Measurements from ENCODE around the gene C16orf78.
"Not testable (repeated sequence)": the region's sequence is repeated elsewhere in the genome, so short reads cannot be mapped to it uniquely, and the experiment has no call there.

C16orf78 gene

DNA sequence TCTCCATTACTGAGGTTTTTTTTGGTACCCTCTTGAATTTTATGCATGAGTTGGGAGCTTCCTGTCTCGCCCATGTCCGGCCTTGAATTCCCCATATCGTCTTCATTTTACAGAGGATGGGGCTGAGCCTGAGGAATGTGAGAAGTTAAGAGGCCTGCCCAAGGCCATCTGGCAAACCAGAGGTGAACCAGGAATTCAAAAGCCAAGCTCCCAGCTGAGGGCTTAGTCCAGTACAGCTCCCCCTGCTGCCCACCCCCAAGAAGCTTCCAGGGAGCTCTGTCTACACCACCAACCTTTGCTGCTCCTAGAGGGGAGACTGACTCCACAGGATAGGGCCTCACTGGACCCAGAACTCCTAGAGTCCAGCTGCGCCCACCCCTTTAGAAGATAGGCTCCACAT lies 20.7 kb upstream of the C16orf78 start:
- no peak overlapping the region for H3K4me3 ChIP-seq (ENCODE audit: low read length)
- peaks cover 2% of the 10 kb centered on the region for H3K27me3 ChIP-seq (ENCODE audit: control insufficient read depth, insufficient read depth, low read length)
- no peak overlapping the region for H3K9ac ChIP-seq (ENCODE audit: low read length)
- H3K36me3 ChIP-seq (ENCODE audit: control insufficient read depth, insufficient read depth, low read length): no peaks in the 10 kb centered on the region
- H3K4me1 ChIP-seq (ENCODE audit: control insufficient read depth, insufficient read depth, low read length): no peaks in the 10 kb centered on the region
- H3K27ac ChIP-seq (ENCODE audit: low read depth, low read length): no peak overlapping the region

DNA sequence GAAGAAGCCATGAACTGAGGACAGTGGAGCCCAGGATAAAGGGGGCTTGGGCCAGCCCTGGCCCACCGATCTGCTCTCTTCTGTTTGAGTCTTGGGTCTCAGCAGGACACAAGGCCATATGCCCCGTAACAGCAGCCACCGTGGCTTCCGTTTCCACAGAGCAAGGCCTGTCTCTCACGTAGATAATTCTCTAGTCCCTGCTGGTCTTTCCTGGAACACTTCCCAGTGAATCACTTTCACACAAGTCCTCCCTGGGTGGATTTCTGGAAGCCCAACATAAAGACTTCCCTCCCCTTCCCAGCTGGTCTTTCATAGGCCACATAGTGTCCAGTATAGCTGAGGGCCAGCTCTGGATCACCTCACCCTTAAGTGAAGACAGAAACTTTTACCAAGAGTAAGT lies 19.9 kb upstream of the C16orf78 start:
- H3K36me3 ChIP-seq (ENCODE audit: control insufficient read depth, insufficient read depth, low read length): no peaks in the 10 kb centered on the region
- no peak overlapping the region for H3K9ac ChIP-seq (ENCODE audit: low read length)
- no peaks in the 10 kb centered on the region for H3K4me1 ChIP-seq (ENCODE audit: control insufficient read depth, insufficient read depth, low read length)
- H3K4me3 ChIP-seq (ENCODE audit: low read length): no peak overlapping the region
- no peak overlapping the region for H3K27ac ChIP-seq (ENCODE audit: low read depth, low read length)
- H3K27me3 ChIP-seq (ENCODE audit: control insufficient read depth, insufficient read depth, low read length): peaks cover 2% of the 10 kb centered on the region

DNA sequence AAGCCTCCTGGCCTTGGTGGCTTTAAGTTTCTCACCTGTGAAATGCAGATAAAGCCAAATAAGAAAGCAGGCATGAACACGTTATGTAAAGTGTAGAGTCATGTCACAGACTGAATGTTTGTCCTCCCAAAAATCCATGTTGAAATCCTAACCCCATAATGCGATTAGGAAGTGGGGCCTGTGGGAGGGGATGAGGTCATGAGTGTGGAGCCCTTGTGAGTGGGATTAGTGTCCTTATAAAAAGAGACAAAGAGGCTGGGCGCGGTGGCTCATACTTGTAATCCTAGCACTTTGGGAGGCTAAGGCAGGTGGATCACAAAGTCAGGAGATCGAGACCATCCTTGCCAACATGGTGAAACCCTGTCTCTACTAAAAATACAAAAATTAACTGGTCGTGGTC lies 19.5 kb upstream of the C16orf78 start:
- peaks cover 2% of the 10 kb centered on the region for H3K27me3 ChIP-seq (ENCODE audit: control insufficient read depth, insufficient read depth, low read length)
- no peaks in the 10 kb centered on the region for H3K36me3 ChIP-seq (ENCODE audit: control insufficient read depth, insufficient read depth, low read length)
- H3K4me1 ChIP-seq (ENCODE audit: control insufficient read depth, insufficient read depth, low read length): no peaks in the 10 kb centered on the region
- no peak overlapping the region for H3K4me3 ChIP-seq (ENCODE audit: low read length)
- H3K9ac ChIP-seq (ENCODE audit: low read length): no peak overlapping the region
- H3K27ac ChIP-seq (ENCODE audit: low read depth, low read length): no peak overlapping the region

DNA sequence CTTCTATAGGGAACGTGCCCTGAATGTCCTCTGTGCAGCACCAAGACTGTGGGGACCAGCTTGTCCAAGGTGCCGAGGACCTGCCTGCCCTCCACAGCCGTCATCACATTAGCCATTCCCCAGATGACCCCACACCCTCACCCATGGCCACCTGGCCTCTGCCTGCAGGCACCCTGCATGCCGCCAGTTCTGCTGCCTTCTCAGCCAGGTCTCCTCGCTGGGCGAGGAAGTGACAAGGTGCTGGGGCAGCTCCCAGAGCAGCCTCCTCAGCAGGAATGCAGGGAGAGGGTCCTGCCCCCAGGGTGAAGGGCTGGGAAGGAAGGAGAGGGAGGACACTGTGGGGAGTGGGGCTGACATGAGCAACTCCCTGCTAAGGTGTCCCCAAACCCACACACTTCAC lies 18.6 kb upstream of the C16orf78 start:
- no peaks in the 10 kb centered on the region for H3K4me1 ChIP-seq (ENCODE audit: control insufficient read depth, insufficient read depth, low read length)
- H3K4me3 ChIP-seq (ENCODE audit: low read length): no peak overlapping the region
- no peak overlapping the region for H3K9ac ChIP-seq (ENCODE audit: low read length)
- H3K36me3 ChIP-seq (ENCODE audit: control insufficient read depth, insufficient read depth, low read length): no peaks in the 10 kb centered on the region
- H3K27ac ChIP-seq (ENCODE audit: low read depth, low read length): no peak overlapping the region
- H3K27me3 ChIP-seq (ENCODE audit: control insufficient read depth, insufficient read depth, low read length): peaks cover 2% of the 10 kb centered on the region

DNA sequence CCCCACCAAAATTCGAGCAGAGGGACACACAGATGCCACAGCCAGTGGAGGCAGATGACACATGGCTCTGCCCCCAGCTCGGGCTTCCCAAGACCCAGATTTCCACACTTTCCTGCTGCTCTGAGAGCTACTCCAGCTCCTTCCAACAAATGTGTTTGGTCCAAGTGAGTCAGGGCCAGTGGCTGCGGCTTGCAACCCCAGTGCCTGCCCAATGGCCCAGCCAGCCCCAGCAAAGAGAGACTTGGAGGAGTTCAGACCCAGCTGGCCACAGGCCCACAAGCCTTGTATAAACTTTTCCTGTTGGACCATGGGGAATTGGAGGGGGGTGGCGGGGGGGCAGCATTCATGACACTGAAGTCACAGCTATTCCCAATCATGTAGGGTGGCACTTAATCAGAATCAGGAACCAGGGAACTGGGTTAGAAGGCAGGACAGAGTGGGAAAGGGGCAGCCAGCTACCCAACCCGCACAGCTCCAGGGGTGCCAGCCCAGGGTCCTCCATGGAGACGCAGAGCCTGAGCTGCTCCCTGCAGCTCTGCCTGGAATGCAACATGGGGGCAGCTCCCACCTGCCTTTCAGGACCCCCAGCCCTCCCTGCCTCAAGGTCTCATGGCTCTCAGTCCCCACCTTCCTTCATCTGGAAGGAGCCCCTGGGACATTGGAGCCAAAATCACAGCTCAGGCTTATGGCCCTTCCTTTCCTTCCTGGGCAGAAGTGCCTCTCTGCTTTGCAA lies 17.5 kb upstream of the C16orf78 start:
- Histone ChIP-seq H3K36me3 (ENCODE audit: control insufficient read depth, insufficient read depth, low read length) (no peaks in the 10 kb centered on the region), H3K4me1 (ENCODE audit: control insufficient read depth, insufficient read depth, low read length) (no peaks in the 10 kb centered on the region), H3K27ac (ENCODE audit: low read depth, low read length) (no peak overlapping the region), H3K4me3 (ENCODE audit: low read length) (no peak overlapping the region), H3K9ac (ENCODE audit: low read length) (no peak overlapping the region), H3K27me3 (ENCODE audit: control insufficient read depth, insufficient read depth, low read length) (peaks cover 2% of the 10 kb centered on the region)

DNA sequence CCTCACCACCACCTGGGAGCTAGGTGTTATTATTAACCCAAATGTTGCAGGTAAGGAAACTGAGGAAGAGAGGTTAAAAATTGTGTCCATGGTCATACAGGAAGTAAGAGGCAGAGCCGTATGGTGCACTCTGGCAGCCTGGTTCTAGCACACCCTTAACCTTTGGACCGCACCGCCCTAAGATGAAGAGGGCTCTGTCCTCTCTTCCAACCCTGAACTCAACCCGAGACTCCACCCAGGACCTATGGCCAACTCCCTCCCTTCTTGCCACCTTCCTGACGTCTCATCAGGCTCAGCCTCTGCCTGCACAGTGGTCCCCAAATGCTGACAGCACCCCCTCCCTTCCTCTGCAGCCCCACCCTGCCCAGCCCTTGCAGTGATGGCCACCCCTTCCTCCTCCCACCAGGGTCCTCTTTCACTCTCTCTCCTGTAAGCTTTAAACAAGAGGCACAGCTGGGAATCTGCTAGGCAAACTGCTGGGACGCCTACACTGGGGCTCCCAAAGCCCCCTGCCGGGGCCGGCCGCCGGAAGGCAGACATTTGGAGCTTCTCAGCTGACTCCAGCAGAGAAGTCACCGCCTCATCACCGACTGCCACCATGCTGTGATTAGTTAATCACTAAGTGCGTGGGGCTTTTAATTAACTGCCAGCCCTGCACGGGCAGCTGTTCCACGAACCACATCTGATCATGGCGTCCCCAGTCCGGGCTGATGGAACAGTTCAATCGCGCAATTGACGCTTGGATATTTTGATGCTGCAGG lies 16.7 kb upstream of the C16orf78 start:
- Histone ChIP-seq H3K9ac (ENCODE audit: low read length) (no peak overlapping the region), H3K36me3 (ENCODE audit: control insufficient read depth, insufficient read depth, low read length) (no peaks in the 10 kb centered on the region), H3K4me3 (ENCODE audit: low read length) (no peak overlapping the region), H3K4me1 (ENCODE audit: control insufficient read depth, insufficient read depth, low read length) (no peaks in the 10 kb centered on the region), H3K27ac (ENCODE audit: low read depth, low read length) (no peak overlapping the region), H3K27me3 (ENCODE audit: control insufficient read depth, insufficient read depth, low read length) (no peaks in the 10 kb centered on the region)

DNA sequence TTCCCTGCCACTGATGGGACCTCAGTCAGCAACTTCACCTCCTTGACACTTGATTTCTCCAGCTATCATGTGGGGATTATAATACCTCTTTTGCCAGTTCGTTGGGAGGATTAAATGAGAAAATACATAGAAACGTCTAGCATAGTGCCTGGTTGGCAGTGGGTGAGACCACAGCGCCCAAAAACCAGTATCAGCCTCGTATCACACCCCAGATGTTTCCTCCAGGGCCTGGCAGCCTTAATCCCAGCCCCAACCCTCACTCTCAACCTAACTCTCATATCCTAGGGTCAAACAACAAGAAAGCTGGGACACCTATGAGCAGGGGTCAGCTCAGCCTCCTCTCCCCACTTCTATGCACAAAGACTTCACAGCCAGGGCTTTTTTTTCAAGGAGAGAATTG lies 14.0 kb upstream of the C16orf78 start:
- no peak overlapping the region for H3K27ac ChIP-seq (ENCODE audit: low read depth, low read length)
- H3K4me1 ChIP-seq (ENCODE audit: control insufficient read depth, insufficient read depth, low read length): no peaks in the 10 kb centered on the region
- H3K9ac ChIP-seq (ENCODE audit: low read length): no peak overlapping the region
- no peak overlapping the region for H3K4me3 ChIP-seq (ENCODE audit: low read length)
- H3K36me3 ChIP-seq (ENCODE audit: control insufficient read depth, insufficient read depth, low read length): no peaks in the 10 kb centered on the region
- no peaks in the 10 kb centered on the region for H3K27me3 ChIP-seq (ENCODE audit: control insufficient read depth, insufficient read depth, low read length)

DNA sequence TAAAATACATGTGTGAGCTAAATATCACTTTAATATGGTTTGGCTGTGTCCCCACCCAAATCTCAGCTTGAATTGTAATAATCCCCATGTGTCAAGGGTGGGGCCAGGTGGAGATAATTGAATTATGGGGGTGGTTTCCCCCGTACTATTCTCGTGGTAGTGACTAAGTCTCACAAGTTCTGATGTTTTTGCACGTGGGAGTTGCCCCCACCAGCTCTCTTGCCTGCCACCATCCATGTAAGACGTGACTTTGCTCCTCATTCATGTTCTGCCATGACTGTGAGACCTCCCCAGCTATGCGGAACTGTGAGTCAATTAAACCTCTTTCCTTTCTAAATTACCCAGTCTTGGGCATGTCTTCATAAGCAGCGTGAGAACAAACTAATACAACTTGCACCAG lies 11.9 kb upstream of the C16orf78 start:
- not testable (repeated sequence) for H3K36me3 ChIP-seq (ENCODE audit: control insufficient read depth, insufficient read depth, low read length); H3K4me1 ChIP-seq (ENCODE audit: control insufficient read depth, insufficient read depth, low read length); H3K4me3 ChIP-seq (ENCODE audit: low read length); H3K27ac ChIP-seq (ENCODE audit: low read depth, low read length); H3K27me3 ChIP-seq (ENCODE audit: control insufficient read depth, insufficient read depth, low read length); H3K9ac ChIP-seq (ENCODE audit: low read length)

DNA sequence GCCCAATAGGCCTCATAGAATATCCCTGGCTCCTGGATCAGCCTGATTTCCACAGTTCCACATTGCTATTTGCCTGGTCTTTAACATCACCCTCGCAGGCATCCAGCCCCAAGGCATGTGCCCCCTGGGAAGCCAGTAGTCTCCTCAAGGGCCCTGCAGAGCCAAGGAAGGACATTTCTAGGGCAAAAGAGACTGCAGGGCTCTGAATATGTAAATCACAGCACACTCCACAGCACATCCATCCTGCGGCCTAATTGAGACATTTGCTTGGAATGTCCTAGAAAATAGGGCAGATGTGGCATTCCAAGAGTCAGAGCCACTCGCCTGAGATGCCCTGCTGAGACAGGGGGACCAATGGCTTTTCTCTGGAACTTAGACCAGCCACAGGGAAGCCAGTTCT lies 11.4 kb upstream of the C16orf78 start:
- Histone ChIP-seq H3K9ac (ENCODE audit: low read length) (no peak overlapping the region), H3K4me1 (ENCODE audit: control insufficient read depth, insufficient read depth, low read length) (no peaks in the 10 kb centered on the region), H3K4me3 (ENCODE audit: low read length) (no peak overlapping the region), H3K27me3 (ENCODE audit: control insufficient read depth, insufficient read depth, low read length) (no peaks in the 10 kb centered on the region), H3K27ac (ENCODE audit: low read depth, low read length) (no peak overlapping the region), H3K36me3 (ENCODE audit: control insufficient read depth, insufficient read depth, low read length) (no peaks in the 10 kb centered on the region)

DNA sequence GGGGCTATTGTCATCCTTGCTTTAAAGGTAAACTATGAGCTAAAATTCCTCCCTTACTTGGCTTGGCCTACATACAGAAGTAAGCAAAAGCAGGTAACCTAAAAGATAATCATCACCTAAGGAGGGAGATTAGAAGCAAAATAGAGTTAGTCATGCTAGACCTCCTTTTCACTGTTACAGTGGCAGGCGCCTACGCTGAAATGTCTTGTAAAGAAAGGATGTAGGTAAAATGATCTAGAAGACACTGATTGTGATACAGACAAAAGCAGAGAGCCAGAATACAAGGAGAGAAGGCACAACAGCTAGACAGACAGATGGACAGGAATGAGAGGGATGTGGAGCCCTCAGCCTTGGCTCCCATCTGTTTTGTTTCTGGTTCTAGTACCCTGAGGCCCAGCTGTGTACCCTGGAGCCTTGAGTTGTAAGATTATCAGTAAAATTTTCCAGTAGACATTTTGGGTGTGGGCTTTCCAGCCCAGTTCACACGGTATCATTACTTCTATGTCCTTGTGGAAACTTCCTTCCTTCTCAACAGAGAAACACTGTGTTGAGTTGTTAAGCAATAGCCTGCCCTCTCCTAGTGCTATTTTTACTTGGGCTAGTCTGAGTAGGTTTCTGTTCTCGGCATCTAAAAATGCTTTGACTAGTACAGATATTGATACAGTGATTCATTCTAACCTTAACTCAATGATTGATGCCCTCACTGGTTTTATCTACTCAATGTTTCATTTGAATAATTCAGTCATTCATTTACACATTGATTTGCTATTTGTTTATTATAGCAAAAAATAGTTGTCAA lies 7.7 kb upstream of the C16orf78 start:
- Histone ChIP-seq H3K4me3 (ENCODE audit: low read length) (no peak overlapping the region), H3K27me3 (ENCODE audit: control insufficient read depth, insufficient read depth, low read length) (no peaks in the 10 kb centered on the region), H3K4me1 (ENCODE audit: control insufficient read depth, insufficient read depth, low read length) (no peaks in the 10 kb centered on the region), H3K9ac (ENCODE audit: low read length) (no peak overlapping the region), H3K27ac (ENCODE audit: low read depth, low read length) (no peak overlapping the region), H3K36me3 (ENCODE audit: control insufficient read depth, insufficient read depth, low read length) (no peaks in the 10 kb centered on the region)

DNA sequence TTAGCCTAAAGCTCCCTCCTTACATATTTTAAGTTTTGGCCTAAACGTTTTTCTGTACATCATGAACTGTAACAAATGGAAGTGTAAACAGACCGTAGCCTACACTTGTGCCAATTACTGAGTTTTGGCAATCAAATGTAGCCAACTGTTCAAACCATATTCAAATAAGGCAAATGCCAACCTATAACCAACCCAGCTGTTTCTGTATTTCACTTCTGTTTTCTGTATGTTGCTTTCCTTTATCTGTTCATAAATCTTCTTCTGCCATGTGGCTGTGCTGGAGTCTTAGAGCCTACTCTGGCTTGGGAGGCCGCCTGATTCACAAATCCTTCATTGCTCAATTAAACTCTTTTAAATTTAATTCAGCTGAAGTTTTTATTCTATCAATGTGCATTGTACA lies 6.9 kb upstream of the C16orf78 start:
- Histone ChIP-seq H3K4me3 (ENCODE audit: low read length) (no peak overlapping the region), H3K27me3 (ENCODE audit: control insufficient read depth, insufficient read depth, low read length) (no peaks in the 10 kb centered on the region), H3K9ac (ENCODE audit: low read length) (no peak overlapping the region), H3K4me1 (ENCODE audit: control insufficient read depth, insufficient read depth, low read length) (no peaks in the 10 kb centered on the region), H3K27ac (ENCODE audit: low read depth, low read length) (no peak overlapping the region), H3K36me3 (ENCODE audit: control insufficient read depth, insufficient read depth, low read length) (no peaks in the 10 kb centered on the region)

DNA sequence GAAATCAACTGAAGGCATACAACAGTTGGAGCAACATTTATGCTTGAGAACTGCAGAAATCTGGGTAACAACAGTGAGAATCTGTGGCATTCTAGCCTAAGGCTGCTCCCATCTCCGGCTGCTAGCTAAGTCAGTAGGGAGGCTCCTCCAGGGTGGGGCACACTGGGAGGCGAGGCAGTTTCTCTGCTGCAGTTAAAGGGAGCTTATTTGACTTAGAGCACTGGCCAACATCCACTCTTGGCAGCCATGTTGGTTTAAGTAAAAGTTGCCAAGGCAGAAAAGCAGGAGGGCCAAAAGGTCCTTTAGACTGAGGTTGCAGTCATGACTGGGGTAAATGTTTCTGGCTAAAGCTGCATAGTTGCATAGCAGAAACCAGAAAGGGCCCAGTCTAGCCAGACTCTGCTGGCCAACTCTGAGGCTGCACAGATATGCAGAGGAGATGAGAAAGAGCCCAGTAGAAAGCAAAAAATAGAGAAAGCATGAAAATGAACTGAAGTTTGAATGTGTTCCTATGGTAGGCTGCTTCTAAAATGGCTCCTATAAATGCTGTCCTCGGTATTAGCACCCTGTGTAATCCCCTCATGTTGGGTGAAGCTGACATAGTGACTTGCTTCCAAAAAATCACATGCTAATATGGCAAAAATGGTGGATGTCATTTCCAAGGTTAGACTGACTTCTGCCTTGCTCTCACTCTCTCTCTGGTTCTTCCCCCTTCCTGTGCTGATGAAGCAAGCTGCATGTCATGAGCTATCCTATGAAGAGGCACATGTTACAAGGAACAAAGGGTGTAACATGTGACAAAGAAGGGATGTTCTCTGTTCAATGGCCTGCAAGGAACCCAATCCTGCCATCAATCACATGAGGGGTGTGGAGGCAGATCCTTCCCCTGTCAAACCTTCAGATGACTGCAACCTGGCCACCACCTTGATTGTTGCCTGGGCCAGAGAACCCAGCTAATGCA lies 3.7 kb upstream of the C16orf78 start:
- Histone ChIP-seq H3K4me3 (ENCODE audit: low read length) (no peak overlapping the region), H3K27me3 (ENCODE audit: control insufficient read depth, insufficient read depth, low read length) (no peaks in the 10 kb centered on the region), H3K4me1 (ENCODE audit: control insufficient read depth, insufficient read depth, low read length) (no peaks in the 10 kb centered on the region), H3K9ac (ENCODE audit: low read length) (no peak overlapping the region), H3K27ac (ENCODE audit: low read depth, low read length) (no peak overlapping the region), H3K36me3 (ENCODE audit: control insufficient read depth, insufficient read depth, low read length) (no peaks in the 10 kb centered on the region)
